DMS153 treated with DMSO at 0.1 percent for 48 hours (cell line): Measurements from ENCODE around the gene USP6NL.
"Not testable (repeated sequence)": the region's sequence is repeated elsewhere in the genome, so short reads cannot be mapped to it uniquely, and the experiment has no call there.

Source experiments
- DNase-seq: peaks from one replicate; lab custom pipeline; 2025; ENCODE audit not compliant: unreplicated experiment; lab: John Stamatoyannopoulos, UW

USP6NL gene

DNA sequence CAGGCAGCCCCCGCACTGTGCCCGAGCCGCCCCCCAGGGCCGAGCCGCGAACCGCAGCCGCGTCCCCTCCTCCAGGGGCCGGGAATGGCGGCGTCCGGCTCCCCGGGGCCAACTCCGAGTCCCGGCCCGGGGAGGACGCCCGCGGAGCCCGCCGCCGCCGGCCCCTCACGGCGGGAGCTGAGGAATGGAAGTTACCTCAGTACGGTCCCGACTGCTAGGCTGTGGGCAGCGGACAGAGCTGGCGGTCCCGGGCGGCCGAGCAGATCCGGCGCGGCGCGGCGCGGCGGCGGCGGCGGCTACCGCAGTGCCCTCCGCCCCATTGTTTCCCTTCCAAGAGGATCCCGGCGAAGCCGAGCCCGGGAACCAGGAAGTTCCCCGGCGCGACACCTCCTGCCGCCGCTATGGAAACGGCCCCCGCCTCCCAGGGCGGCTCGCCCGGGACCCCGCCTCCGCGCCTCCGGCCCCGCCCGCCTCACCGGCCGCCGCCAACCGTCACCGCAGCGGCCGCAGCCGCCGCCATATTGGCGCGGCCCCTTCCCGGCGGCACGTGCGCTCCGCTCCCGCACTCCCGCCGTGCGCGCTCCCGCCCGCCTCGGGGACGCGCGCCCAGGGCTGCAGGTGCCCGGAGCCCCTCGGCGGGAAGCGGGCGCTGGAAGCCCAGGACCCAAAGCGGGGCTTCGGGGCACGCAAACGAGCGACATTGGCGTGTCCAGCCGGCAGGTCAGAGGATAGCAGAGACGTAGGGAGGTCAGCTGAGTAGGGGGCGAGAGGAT, at the start of gene USP6NL:
Gene USP6NL (minus strand): TSS at position 403 of the 773 bp plus-strand sequence. CDS start 14,016 bp downstream, outside the sequence.
- peak; percentile 26 for DNase-seq

DNA sequence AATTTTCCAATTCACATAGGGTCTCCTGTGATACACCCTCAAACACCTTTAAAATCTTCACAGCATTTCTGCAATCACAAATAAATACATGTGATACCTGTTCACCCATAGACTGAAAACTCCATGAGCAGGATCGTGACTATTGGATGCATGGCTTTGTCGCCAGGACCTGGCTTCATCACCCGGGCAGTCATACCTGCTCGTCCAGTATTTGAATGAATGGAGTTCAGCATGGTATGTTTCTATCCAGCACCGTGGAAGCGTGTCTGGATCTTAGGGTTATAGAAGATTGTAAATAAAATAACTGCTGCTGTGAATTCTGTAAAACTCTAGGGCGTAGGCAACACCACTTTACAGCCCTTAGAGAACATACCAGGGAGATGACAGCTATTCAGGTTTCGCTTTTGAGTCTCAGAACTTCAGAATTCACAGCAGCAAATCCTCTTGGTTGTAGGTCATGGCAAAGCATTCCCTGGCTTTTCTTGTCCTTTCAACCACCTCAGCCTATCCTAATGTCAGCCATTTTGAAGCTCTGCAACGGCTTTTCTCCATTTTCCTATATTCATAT, 47.4 kb upstream of the USP6NL start:
- no peak for DNase-seq

DNA sequence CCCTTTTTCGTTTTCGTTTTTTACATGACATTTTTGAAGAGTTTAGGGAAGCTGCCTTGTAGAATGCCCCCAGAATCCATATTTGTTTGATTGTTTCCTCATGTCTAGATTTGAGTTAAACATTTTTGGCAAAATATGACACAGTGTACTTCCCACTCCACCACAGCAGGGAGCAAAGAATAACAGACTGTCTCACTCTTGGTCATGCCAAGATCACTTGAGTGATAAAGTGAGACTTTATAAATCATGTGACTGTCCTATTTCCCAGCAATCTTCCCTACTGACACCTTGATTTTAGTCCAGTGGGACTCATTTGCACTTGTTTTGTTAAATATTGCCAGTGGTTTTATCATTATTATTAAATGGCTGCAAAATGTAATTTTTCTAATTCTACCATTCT, 44.4 kb upstream of the USP6NL start:
- DNase-seq: no peak

DNA sequence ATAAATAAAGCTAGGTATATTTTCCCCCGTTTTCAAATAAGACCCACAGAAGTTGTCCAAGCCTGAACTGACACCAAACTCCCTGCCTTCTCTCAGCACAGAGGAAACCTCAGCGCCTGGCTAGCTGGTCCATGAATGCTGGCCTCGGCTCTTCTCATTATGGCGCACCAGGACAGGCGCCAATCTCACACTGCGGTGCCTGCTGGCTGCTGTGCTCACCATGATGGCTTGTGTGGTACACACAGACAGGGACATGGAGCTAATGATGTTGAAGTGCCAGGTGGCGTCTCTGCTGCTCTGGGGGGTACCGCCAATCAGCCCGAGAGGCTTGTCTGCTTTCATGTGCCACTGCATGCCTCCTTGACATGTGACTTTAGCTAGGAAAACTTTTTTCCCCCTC, 43.2 kb upstream of the USP6NL start:
- no peak for DNase-seq

DNA sequence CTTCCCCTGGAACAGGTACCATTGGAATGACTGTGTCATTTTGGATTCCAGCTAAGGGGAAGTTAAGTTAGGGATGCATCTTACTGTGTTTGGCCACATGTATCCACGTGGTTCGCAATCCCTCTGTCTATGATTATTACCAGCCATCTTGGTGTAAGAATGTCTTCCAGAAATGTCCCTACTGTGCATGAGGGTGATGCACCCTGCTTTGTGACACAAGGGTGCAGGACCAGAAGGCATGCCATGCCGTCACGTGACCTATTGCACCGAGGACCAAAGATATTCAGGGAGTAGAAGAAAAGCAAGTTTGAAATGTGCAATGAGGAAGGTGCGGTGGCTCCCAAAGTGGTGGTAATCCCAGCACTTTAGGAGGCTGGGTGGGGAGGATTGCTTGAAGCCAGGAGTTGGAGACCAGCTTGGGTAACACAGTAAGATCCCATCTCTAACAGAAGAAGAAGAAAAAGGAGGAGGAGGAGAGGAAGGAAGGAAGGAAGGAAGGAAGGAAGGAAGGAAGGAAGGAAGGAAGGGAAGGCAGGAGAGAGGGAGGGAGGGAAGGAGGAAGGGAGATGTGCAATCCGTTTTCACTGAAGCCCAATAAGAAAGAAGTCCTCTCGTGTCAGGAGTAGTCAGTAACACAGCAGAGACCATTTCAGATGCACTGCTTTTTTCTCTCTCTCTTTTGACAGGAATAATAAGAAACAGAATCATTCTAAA, 42.5 kb upstream of the USP6NL start:
- DNase-seq: no peak

DNA sequence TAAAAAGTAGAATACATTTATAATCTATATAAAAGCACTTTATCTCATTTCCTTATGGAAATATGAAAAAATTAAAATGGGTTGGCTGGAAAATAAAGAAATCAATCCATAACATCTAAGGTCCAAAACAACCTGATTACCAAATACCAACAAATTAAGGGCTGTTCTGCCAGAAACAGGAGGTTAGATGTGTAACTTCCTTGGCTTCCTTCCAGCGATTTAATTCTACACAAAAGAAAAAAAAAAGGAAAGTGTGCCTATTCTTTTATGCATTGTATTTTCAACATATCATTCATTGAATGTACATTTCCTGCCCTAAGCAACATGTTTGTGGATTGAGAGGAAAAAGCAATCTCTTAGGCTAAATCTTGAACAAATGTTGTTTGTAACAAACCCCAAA, 36.2 kb upstream of the USP6NL start:
- DNase-seq: no peak

DNA sequence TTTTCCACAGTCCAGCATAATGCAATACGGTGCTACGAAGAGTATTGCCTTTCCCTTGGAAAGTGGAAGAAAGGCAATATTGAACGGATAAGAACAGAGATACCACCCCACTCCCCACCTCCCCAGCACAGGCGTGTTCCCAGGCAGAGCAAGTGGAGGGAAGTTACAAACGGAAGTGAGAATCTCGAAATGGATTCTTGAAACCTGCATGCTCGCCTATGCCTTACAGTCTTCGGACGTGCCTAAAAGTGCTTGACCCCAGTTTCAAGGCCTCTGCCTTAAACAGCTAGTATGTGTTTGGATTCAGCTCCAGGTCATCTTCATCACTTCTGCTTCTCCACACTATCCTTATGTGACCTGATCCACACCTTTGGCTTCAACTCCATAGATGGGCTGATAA, 35.0 kb upstream of the USP6NL start:
- no peak for DNase-seq

DNA sequence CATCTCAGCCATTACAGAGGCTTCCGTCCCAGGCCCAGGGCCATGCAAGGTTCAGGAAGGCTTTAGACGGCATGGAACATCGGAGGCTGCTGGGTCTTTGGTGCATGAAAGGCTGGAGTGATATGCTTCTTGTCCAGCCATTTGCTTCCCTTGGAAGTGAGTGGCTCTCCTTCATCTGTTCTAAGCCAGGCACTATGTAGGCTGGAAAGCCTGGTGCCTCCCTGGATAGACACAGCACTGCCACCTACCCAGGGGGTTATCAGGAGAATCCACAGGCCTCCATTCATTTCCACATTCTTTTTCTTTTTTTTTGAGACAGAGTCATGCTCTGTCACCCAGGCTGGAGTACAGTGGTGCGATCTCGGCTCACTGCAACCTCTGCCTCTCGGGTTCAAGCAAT, 31.6 kb upstream of the USP6NL start:
- DNase-seq: no peak

DNA sequence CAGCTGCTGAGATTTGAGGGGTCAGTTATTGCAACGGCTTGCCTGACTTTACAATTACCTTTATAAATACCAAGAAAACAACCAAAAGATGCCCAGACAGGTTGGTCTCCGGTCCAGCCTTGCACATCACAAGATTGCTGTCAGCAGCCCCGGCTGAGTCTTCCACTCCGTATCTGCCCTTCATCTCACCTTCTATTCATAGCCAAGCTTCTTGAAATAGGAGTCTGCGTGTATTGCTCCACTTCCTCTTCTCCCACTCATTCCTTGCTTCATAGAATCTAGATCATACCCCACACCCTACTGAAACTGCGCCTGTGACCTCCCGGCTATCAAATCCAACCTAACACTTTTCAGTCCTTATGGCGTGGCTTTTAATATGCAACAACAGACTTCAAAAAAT, 31.1 kb upstream of the USP6NL start:
- no peak for DNase-seq

DNA sequence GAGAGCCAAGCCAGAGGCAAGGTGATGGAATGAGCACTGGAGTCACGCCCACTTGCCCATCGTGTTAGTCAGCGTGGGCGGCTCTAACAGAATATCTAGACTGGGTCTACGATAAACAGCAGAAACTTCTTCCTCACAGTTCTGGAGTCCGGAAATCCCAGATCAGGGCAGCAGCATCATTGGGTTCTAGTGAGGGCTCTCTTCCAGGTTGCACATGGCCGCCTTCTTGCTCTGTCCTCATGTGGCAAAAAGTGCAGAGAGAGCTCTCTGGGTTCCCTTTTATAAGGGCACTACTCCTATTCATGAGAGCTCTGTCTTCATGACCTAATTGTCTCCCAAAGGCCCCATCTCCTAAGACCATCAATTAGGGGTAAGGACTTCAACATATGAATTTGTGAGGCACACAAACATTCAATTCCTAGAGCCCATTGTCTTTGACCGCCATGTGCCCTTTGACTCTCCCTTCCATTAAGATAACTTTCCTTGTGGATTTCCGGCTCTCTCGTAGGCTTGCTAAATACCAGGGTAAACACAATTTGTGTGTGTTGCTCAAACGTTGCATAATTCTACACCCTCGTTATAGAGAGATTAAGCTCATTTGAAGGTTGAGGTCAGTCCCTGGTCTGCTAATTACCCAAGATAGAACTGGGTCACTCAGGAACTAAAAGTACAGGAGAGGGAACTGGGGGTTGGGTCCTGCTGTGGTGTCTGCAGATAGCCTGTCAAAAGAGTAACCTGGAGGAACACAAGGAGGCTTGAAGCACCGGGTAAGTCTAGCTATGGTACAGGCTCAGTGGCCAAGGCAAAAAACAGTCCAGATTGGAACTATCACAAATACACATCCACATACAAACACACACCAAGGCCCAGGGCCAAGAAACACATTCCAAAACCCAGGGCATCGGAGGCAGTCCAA, 28.7 kb upstream of the USP6NL start:
- DNase-seq: no peak

DNA sequence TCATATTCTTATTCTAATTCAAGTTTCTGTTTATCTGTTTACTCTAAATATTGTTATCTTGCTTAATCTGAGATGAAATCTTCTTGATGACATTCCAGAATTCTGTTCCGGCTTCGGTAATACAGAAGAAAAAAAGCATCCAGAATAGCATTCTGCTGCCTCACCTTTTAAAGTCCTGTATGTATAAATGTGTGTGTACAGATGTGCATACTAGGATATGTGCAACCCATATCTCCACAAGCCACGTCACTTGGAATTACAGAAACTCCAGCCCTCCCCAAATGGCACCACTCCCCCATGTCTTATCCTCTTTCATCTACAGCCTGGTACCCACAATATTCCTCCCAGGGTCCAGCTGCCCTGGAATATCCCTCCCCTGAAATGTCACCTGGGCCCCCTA, 27.9 kb upstream of the USP6NL start:
- DNase-seq: no peak

DNA sequence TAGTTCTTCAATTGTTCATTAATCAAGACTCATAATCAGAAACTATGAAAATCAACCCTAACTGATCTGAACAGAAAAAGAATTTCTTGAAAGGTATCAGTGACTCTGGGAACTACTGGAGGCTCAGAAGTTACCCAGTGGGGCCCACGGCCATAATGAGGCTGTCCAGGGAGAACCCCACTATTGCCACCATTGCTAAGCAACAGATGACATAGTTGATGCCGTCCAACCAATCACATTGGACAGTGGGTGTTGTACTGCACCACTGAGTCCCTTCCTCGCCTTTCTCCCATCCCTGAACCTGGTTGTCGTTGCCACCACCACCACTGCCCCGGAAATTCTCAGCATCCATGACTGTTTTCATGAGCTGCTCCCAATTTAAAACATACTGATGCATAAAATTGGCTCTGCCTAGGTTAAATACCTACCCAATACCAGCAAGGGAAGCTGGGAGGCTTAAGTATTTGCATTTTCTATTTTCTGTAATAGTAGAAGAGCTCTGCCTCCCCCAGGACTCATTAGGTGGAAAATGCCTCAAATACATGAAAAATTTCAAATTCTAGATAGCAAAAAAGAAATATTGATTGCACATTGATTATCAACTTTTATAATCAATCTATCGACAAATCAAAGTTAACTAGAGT, 26.7 kb upstream of the USP6NL start:
- no peak for DNase-seq

DNA sequence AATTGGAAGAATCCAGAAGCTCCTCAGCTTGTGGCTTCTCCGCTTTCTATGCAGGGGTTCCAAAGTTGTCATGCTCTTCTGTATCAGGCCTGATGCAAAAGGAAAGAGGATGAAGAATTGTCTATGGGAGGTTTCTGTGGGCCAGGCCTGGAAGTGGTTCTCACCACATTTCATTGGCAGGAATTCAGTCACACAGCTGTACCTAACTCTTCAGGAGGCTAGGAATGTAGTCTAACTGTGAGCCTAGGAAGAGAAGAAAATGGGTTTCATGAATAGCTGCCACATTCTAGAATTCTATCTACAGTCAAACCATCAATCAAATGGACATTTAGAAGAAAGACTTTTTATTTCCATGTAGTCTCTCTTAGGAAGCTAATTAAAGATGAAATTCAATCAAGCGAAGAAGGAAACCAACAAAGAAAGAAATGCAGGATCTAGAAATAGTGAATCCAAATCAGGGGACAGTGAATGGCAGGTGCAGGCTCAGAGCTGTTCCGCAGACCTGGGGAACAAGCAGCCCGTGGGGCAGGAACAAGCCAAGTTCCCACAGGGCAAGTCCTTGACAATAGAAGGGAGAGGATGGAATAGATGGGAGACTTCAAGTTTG, 25.4 kb upstream of the USP6NL start:
- no peak for DNase-seq

DNA sequence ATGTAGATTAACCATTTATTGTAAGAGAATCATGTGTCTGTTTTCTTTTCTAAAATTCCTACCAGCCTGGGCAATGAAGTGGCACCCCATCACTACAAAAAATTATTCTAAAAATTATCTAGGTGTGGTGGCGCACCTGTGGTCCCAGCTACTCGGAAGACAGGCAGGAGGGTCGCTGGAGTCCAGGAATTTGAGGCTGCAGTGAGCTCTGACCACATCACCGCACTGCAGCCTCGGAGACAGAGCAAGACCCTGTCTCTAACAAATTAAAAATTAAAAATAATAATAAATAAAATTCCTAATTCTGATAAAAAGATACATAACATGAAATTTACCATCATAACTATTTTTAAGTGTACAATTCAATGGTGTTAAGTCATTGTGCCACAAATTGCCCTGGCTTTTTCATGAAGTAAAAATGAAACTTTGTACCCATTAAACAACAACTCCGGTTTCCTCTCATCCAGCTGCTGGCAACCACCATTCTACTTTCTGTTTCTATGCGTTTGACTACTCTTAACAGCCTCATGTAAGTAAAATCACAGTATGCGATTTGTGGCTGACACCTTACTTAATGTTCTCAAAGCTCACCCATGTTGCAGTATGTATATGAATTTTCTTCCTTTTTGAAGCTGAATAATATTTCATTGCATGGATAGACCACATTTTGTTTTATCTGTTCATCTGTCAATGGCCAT, 20.6 kb upstream of the USP6NL start:
- DNase-seq: no peak

DNA sequence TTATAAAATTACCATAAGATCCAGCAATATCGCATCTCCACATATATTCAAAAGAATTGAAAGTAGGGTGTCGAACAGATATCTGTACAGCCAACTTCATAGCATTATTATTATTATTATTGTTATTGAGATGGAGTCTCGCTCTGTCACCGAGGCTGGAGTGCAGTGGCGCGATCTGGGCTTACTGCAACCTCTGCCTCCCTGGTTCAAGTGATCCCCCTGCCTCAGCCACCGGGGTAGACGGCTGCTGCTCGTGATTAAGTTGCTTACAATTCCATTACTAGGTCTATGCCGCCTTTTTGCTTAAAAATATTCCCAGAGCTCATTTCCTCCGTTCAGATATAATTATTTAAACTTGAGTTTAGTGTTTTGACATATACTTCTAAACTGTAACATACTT, 19.8 kb upstream of the USP6NL start:
- DNase-seq: no peak

DNA sequence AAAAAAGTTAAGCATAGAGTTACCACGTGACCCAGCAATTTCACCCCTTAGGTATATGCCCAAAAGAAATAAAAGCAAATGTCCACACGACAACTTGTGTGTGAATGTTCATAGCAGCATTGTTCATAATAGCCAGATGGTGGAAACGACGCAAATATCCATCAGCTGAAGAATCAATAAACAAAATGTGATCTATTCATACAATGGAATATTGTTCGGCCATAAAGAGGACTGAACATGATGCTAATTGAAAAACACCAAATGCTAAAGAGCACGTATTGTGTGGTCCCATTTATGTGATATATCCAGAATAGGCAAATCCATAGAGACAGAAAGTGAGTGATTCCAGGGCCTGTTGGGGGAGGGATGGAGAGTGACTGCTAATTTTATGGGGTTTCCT, 18.3 kb upstream of the USP6NL start:
- DNase-seq: no peak

DNA sequence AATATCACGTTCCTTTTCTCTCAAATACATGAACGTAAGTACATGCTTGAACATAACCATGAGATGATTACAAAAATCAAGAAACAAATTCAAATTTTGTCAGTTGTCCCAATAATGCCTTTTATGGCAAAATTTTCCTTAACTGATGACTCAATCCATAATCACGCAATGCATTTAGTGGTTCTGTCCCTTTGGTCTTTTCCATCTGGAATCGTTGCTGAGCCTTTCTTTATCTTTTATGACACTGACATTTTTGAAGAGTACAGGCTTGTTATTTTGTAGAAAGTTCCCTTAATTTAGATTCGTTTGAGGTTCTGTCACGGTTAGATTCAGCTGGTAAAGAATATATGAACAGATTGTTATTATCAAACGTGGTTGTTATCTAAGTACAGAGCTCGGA, 16.5 kb upstream of the USP6NL start:
- not testable (repeated sequence) for DNase-seq

DNA sequence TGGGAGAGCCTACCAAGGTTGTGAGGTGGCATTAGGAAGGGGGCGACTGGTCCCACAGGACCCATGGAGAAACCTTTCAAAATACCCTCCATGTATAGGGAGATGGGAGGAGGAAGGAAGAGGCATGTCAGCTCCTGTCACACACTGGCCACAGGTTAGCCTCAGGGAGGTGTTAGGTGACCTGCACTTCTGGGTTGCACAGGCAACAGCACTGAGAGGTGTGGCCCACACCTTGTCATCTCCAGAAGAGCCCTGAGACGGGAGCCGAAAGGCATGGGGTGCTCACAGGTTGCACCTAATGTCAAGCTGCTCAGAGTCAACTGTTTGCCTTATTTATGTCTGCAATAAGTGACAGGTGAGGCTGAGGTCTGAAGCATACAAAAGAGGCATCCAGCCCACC, 14.6 kb upstream of the USP6NL start:
- no peak for DNase-seq

DNA sequence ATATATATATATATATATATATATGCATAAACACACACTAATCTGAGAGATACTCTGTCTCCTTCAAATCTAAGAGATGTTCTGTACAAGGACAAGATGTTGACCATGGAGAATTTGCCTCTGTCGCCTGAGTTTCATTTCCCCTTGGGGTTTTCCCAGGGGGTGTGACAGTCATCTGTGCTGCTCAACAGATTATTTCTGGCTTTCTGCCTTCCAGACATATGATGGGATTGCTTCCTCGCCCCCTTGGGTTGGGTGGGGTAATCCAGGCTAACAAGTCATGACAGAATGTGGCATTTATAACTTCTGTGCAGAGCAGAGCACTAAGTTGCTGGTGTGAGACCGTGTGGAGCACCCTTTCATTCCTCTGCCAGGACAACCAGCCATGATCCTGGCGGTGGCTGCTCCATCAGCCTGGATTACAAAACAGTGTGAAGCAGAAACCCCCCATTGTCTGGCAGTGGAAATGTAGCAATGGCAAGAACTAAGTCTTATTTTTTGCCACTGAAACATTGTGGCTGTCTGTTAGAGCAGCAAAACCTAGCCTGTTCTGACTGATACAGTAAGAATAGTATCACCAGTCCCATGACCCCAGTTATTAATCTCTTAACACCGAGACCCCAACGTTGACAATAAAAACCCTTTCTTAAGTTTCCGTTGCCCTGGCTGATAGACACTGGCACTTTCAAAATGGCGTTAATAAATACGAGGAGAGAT, 13.7 kb upstream of the USP6NL start:
- DNase-seq: no peak
